SKM-1 treated with dmso at 0.1 percent for 144 hours (cell line): ENCODE results near the gene PXT1.
A peak's percentile ranks its signal among the peaks of the same experiment; 100 is the strongest.
"Not testable (repeated sequence)": the region's sequence is repeated elsewhere in the genome, so short reads cannot be mapped to it uniquely, and the experiment has no call there.

Experiments used
- DNase-seq: peaks from one replicate; lab custom pipeline; 2025; ENCODE audit not compliant: unreplicated experiment; lab: John Stamatoyannopoulos, UW

PXT1 gene

DNA sequence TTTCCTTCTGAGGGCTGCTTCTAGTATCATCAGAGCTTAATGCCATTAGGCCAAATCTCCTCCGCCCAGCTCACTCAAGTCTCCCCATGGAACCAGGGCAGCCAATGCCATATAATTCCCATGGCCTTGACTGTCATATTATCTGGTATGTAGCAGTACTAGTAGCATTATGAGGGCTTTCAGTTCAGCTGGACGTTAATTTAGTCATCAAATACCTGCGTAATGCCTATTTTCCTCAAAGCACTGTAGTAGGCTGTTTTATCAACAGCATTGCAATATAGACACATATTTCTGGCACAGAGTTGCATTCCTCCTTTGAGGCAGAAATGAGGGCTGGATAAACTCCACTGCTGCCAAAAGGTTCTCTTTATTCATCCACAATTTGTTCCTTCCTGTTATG, 1.8 kb upstream of the PXT1 start:
- DNase-seq: no peak

DNA sequence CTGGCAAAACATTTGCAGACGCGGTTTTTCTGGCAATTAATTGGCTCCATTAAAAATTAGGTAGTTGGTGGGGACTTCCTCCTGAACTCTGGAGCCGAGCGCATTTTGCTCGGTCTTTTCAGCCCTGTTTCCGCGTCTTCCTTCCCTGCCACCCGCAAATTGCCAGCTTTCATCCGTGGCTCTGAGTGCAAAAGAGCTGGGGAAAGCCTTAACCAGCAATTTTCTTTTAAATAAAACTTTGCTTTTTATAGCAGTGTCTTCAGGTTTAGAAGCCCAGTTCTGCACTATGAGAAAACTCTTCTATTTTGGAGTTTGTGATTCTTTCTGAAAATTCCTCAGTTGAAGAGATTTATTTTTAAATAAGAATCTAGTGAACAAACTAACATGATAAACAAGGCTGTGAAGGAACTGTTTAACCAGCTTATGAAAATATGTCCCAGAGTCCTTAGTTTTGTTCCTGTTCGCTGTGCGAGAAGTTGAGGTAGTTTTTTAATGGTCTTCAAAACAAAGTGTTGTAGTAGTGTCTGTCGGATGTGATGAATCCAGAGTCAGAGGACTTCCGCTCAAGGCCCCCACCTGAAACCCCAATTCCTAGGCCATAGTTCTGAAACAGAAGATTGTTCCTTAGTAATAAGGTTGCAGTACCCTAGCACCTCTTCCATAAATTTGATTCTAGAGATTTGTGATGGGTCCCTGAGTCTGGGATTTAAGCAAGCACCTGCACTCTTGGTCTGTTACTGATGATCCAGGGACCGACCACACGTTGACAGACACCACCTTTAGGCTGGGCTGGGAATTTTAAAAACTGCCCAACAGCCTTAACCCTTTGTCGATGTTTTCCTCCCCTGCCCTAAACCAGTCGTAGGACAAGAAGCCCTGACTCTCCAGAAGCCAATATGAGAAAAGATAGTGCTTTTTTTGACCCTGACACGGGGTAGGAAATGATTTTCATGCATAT, 1.1 kb upstream of the PXT1 start:
- DNase-seq: no peak

- DNase-seq: no peak
Measured at GRCh38 chr6:36442103-36442670, 467 bp downstream of the PXT1 start.

GRCh38 chr6:36441307-36441894, 1.3 kb downstream of the PXT1 start:
- peak; percentile 92 for DNase-seq

DNA sequence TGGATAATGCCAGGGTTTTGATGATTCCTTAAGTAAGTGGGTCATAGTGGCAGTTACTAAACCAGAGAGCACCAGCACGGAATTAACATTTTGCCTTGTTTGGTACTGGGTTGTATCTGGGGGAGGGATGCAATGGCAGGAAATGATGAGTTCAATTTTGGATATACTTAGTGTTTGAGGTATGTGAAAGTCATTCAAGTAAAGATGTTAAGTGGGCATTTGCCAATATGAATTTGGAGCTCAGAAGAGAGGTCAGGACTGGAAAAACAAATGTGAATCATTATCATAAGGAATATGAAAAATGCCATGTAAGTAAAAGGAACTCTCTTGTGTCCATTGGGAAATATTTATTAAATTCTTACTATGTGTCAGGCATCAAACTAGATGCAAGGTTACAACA, 6.2 kb downstream of the PXT1 start:
- no peak for DNase-seq

DNA sequence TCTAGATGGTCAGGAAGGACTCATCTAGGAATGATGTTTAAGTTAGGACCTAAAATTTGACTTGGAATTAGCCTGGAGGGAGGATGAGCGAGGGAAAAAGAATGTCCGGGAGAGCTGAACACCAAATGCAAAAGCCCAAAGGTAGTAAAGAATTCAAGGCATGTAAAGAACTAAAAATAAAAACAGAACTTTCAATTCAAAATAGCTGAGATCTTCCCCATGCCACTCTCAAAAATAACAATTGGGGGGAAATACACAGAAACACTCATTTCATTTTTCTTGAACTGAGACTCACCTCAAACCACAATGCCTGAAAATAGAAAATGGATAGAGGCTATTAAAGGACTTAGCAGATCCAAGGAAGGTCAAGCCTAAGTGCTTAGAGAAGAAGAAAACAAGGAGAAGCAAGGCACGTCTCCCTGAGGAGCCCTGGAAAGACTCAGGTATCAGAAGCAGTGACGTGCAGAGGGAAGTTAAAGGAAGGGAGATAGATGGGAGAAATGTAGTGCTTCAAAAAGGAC, 10.4 kb downstream of the PXT1 start:
- no peak for DNase-seq

- DNase-seq: no peak
Measured at GRCh38 chr6:36431197-36431596, 11.5 kb downstream of the PXT1 start.

DNA sequence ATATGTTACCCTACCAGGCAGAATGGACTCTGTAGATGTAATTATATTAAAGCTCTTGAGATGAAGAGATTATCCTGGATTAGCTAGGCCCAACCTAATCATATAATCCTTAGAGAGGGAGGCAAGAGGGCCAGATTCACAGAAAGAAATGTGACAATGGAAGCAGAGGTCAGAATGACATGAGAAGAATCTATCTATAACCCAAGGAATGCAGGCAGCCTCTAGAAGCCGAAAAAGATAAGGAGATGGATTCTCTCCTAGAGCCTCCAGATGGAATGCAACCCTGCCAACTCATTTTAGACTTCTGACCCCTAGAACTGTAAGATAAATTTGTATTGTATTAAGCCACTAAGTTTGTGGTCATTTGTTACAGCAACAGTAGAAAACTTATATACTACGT, 12.3 kb downstream of the PXT1 start:
- no peak for DNase-seq

DNA sequence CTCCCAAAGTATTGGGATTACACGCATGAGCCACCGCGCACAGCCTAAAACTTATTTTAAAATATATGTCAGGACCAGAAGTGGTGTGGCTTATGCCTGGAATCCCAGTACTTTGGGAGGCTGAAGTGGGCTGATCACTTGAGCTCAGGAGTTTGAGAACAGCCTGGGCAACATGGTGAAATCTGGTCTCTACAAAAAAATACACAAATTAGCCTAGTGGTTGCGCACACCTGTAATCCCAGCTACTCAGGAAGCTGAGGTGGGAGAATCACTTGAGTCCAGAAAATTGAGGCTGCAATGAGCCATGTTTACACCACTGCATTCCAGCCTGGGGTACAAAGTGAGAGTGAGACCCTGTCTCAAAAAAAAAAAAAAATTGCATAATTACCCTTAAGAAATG, 13.7 kb downstream of the PXT1 start:
- DNase-seq: no peak

GRCh38 chr6:36426622-36427021, 16.0 kb downstream of the PXT1 start:
- no peak for DNase-seq

- peak; percentile 99 for DNase-seq
Measured at GRCh38 chr6:36423101-36423824, 19.4 kb downstream of the PXT1 start.

DNA sequence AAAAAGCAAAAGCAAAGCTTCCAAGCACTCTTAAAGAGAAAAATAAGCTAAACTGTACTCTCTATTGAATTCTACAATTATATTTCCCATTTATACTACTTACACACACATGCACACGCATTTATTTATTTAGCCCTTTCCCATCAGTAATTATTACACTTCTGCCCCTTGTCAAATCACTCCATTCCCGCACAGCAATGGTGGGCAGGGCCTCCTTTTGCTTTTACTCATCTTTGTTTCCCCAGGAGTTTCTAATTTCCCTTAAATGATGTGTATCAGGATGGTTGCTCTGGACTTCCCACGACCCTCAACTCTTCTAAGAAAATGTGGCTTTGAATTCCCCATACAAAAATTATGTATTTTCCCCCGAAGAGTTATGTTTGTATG, 19.9 kb downstream of the PXT1 start:
- DNase-seq: no peak

GRCh38 chr6:36419310-36419709, 23.3 kb downstream of the PXT1 start:
- DNase-seq: no peak

GRCh38 chr6:36418558-36418957, 24.1 kb downstream of the PXT1 start:
- no peak for DNase-seq

DNA sequence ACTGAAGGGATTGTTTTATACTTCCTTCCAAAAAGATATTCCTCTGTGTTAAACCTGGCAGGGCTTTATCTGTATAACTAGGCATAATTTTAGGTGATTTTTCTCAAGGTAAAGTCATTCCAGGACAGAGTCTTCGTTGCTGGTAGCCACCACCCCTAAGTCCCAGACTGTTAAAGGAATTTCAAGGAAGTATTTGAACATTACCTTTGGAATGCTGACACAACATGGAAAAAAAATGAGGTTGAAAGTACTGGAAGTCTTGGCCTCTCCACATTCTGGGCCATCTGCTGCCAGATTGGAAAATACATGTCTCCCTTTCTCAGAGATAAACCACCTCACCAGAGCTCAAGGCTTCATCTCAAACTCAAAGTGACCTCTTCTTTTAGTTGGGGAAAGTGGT, 28.2 kb downstream of the PXT1 start:
- no peak for DNase-seq

GRCh38 chr6:36413489-36414480, 28.9 kb downstream of the PXT1 start:
- no peak for DNase-seq

DNA sequence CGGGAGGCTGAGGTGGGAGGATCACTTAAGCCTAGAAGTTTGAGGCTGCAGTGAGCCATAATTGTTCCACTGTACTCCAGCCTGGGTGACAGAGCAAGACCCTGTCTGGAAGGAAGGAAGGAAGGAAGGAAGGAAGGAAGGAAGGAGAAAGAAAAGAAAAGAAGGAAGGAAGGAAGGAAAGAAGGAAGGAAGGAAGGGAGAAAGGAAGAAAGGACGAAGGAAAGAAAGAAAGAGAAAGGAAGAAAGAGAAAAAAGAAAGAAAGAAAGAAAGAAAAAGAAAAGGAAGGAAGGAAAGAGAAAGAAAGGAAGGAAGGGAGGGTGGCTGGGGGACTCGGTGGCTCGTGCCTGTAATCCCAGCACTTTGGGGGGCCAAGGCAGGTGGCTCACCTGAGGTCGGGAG, 32.9 kb downstream of the PXT1 start:
- DNase-seq: not testable (repeated sequence)

DNA sequence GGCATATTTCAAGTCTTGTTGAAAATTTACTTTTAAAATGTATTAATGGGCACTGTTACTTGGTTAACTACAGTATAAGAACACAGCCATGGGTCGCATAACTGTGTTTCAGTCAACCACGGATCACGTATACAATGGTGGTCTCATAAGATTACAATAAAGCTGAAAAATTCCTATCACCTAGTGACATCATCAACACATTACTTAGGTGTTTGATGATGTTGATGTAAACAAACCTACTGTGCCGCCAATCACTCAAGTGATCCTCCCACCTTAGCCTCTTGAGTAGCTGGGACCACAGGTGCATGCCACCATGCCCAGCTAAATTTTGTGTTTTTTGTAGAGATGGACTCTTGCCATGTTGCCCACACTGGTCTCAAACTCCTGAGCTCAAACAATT, 38.5 kb downstream of the PXT1 start:
- no peak for DNase-seq

DNA sequence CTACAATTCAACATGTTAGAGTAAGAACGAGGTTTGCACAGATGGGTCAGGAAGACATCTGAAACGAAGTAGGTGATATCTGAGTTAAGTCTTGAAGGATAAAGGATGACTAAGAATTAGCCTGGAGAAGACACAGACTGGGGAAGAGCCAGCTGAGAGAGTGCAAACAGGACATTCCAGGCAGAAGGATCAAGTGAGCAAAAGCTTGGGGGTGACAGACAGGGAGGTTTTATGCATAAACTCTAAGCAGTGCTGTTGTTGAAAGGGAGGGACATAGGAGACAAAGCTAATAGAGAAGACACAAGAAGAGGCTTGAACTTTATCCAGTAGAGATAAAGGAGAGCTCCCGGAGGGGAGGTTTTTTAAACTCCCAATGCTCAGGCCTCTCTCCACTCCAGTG, 40.2 kb downstream of the PXT1 start:
- DNase-seq: no peak

GRCh38 chr6:36399970-36400369, 42.7 kb downstream of the PXT1 start:
- no peak for DNase-seq
